Transverse colon (tissue), 4 donors: ENCODE results near the gene COPZ2. TPM values are rescaled to one million over a fixed set of nuclear protein-coding genes. Genes with fewer than 3 reads are reported as not detected.

Experiments used
- DNase-seq: peaks from one replicate; pipeline ENCODE4 v3.0.0-alpha.2; 2019
- H3K27ac ChIP-seq, 4 donors: fragments of 200-600 bp; sonication (generic); 2 replicates each; pipeline ENCODE4 v1.5.1; 2016 to 2018; ENCODE audit warnings: inconsistent platforms in 4 of 4
- H3K27me3 ChIP-seq: fragments of 200-600 bp; sonication (generic); 2 replicates; pipeline ENCODE4 v1.5.1; 2017; ENCODE audit warnings: inconsistent platforms
- H3K36me3 ChIP-seq, 4 donors: fragments of 200-600 bp; sonication (generic); 2 replicates each; pipeline ENCODE4 v1.5.1; 2017 to 2019; ENCODE audit warnings: inconsistent platforms in 4 of 4
- H3K4me1 ChIP-seq, 4 donors: fragments of 200-600 bp; sonication (generic); 2 replicates each; pipeline ENCODE4 v1.5.1; 2017 to 2020; ENCODE audit warnings: inconsistent platforms in 4 of 4
- H3K4me3 ChIP-seq, 4 donors: fragments of 200-600 bp; sonication (generic); 1 replicate in 1 of 4; 2 replicates in 3 of 4; pipeline versions ENCODE4 v1.5.1 to v1.6.1; 2017 to 2019; ENCODE audit warnings: inconsistent platforms in 4 of 4
- H3K9me3 ChIP-seq, 2 donors: fragments of 200-600 bp; sonication (generic); 2 replicates each; pipeline ENCODE4 v1.5.1; 2017 to 2019; ENCODE audit warnings: inconsistent platforms in 2 of 2
- EP300 ChIP-seq: sonication (generic); formaldehyde crosslinking; IDR thresholded peaks from one replicate; pipeline ENCODE4 v1.6.1; 2017; ENCODE audit warnings: antibody characterized with exemption, low read depth
- POLR2A ChIP-seq: fragments of 450-650 bp; IDR thresholded peaks from one replicate; pipeline ENCODE4 v1.6.1; 2016; ENCODE audit warnings: antibody characterized with exemption, mild to moderate bottlenecking, moderate library complexity
- POLR2AphosphoS5 ChIP-seq, 3 donors: sonication (generic); formaldehyde crosslinking; IDR thresholded peaks; one replicate each; pipeline ENCODE4 v1.6.1; 2016; ENCODE audit warnings: antibody characterized with exemption in 3 of 3
- WGBS, 2 donors: methylation state at CpG; one replicate each; pipeline ENCODE4 v1.1.5; 2018; ENCODE audit warnings: low coverage in 1 of 2; 5-methylcytosine and 5-hydroxymethylcytosine counted together
- in situ Hi-C, 4 donors: fragments of 200-750 bp; cut with MboI; loops; one replicate each; pipeline versions ENCODE4 v1.15.0 to v1.15.1; 2017; ENCODE audit warnings: low sequenced_read_pairs in 3 of 4, low pct_ligation_motif_present in 1 of 4, low pct_unique_long_range_greater_than_20kb in 1 of 4
- intact Hi-C: fragments of 100-400 bp; cut with DNase I; formaldehyde crosslinking; loops from one replicate; pipeline ENCODE4 v1.15.1; 2023; ENCODE audit warnings: low total_unique reads
- total RNA-seq, 4 donors: library from RNA; depleted of rRNA; stranded (reverse); fragments of >200 nt; gene quantifications; one replicate each; pipeline ENCODE4 v1.1.0, GENCODE V29; 2016
- TF ChIP-seq, protein P1 (sequence below), 5 experiments: fragments of 200-600 bp in 3 of 5; fragments of 450-650 bp in 2 of 5; sonication (generic) in 3 of 5; IDR thresholded peaks; 1 replicate in 2 of 5; 2 replicates in 3 of 5; pipeline ENCODE4 v1.5.1; 2016 to 2017; ENCODE audit warnings: antibody characterized with exemption in 5 of 5, inconsistent platforms in 3 of 5, mild to moderate bottlenecking in 2 of 5, moderate library complexity in 1 of 5

COPZ2 gene
- total RNA-seq, 4 donors from 2014 or later = 6.0 to 11.2 (median 8.3) TPM

DNA sequence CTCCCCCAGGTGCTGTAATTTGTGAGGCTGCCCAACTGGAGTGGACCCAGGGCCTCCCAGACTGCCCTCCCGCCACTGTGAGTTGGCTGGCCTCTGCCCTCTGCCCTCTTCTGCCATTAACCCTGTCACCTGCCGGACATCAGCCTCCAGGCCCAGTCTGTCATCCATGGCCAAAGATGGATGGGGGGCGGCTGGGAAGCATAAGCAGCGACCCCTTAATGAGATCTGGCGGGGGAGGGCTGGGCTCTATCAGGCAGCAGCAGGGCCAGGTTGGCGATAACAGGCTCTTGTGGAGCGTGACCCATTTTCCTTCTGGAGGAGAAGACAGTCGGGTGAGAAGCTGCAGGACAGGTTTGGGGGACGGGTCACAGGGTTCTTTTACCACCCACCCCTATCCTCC lies 41.4 kb downstream of the COPZ2 start:
- 40 to 75% methylated on average over 1 to 9 of the region's 9 CpGs for WGBS, 2 donors
- no peaks in the 10 kb centered on the region for H3K27me3 ChIP-seq
- in situ Hi-C loops (no loop called here), intact Hi-C loops (no loop called here)
- no peaks in the 10 kb centered on the region for H3K36me3 ChIP-seq
- DNase-seq = no peak
- H3K4me3 ChIP-seq = no peak overlapping the region
- H3K4me1 ChIP-seq = no peaks in the 10 kb centered on the region
- H3K9me3 ChIP-seq = no peaks in the 10 kb centered on the region
- TF ChIP-seq POLR2A = no peak
- TF ChIP-seq EP300 = no peak
- TF ChIP-seq POLR2AphosphoS5 (IDR thresholded peaks at IDR 0.05) = no peak
- TF ChIP-seq, protein P1, sequence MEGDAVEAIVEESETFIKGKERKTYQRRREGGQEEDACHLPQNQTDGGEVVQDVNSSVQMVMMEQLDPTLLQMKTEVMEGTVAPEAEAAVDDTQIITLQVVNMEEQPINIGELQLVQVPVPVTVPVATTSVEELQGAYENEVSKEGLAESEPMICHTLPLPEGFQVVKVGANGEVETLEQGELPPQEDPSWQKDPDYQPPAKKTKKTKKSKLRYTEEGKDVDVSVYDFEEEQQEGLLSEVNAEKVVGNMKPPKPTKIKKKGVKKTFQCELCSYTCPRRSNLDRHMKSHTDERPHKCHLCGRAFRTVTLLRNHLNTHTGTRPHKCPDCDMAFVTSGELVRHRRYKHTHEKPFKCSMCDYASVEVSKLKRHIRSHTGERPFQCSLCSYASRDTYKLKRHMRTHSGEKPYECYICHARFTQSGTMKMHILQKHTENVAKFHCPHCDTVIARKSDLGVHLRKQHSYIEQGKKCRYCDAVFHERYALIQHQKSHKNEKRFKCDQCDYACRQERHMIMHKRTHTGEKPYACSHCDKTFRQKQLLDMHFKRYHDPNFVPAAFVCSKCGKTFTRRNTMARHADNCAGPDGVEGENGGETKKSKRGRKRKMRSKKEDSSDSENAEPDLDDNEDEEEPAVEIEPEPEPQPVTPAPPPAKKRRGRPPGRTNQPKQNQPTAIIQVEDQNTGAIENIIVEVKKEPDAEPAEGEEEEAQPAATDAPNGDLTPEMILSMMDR (IDR thresholded peaks at IDR 0.05) = no peak
- H3K27ac ChIP-seq = no peak overlapping the region

DNA sequence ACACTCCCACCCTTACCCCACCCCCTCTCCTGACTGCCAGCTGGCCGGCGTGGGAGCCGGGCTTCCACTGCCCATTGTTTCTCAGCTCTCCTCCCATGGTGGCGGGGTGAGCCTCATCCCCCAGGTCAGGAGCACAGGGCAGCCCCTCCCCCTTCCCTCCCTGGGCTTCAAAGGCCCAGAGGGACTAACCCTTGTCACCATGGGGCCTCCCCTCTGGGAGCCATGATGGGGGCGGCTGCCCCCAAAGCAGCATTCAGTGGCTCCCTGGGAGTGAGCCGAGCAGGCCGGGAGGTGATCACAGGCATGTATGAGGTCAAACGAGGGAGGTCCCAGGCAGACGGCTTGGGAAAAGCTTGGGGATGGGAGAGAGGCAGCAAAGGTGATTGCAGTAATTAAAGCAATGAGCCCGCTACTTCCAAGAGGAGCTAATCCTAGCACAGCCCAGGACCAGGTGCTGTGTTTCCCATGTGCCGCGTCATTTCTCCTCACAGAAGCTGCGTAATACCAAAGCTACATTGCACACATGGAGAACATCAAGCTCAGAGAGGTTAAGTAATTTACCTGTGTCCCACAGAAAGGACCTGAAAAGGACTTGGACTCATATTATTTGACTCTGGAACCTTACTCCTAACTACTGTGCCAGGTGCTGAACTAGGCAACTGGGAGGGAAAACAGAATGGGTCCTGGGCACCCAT lies 42.2 kb downstream of the COPZ2 start:
- WGBS, 2 donors = 83% methylated on average over 13 of the region's 13 CpGs; no CpG with 5 or more reads in 1 of the 2 donors

DNA sequence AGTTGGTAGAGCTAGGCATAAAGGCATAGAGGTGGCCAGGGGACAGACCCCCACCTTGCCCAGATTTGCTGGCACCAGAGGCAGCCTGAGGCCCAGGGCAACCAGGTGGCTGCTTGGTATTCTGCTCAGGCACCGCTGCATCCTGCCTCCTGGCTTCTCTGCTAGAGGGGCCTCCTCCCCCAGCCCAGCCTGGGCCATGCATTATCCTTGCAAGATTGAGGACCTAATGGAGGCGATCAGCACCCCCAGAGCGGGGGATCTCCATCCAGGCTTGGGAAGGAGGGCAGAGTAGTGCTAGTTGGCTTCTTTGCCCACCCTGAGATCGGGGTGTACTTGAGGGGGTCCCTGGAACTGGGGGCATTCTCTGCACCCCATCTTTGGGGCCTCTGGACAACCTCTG lies 42.9 kb downstream of the COPZ2 start:
- no peaks in the 10 kb centered on the region for H3K27me3 ChIP-seq
- DNase-seq = no peak
- no peaks in the 10 kb centered on the region for H3K4me1 ChIP-seq
- no peaks in the 10 kb centered on the region for H3K36me3 ChIP-seq
- intact Hi-C loops (no loop called here), in situ Hi-C loops (no loop called here)
- H3K4me3 ChIP-seq = no peak overlapping the region
- 80% methylated on average over 4 of the region's 4 CpGs; no CpG with 5 or more reads in 1 of the 2 donors for WGBS, 2 donors
- no peak overlapping the region for H3K27ac ChIP-seq
- TF ChIP-seq POLR2AphosphoS5 (IDR thresholded peaks at IDR 0.05) (no peak), EP300 (no peak), POLR2A (no peak)
- TF ChIP-seq, protein P1 (IDR thresholded peaks at IDR 0.05) = no peak
- no peaks in the 10 kb centered on the region for H3K9me3 ChIP-seq

More for the DNA sequence above, 42.2 kb downstream of the COPZ2 start:
- DNase-seq = no peak
- no peaks in the 10 kb centered on the region for H3K4me1 ChIP-seq
- H3K4me3 ChIP-seq = no peak overlapping the region
- TF ChIP-seq EP300 (no peak), POLR2A (no peak), POLR2AphosphoS5 (IDR thresholded peaks at IDR 0.05) (no peak)
- TF ChIP-seq, protein P1 (IDR thresholded peaks at IDR 0.05) = no peak
- in situ Hi-C loops (no loop called here), intact Hi-C loops (no loop called here)
- H3K27ac ChIP-seq = no peak overlapping the region
- H3K36me3 ChIP-seq = no peaks in the 10 kb centered on the region
- H3K9me3 ChIP-seq = no peaks in the 10 kb centered on the region
- H3K27me3 ChIP-seq = no peaks in the 10 kb centered on the region

DNA sequence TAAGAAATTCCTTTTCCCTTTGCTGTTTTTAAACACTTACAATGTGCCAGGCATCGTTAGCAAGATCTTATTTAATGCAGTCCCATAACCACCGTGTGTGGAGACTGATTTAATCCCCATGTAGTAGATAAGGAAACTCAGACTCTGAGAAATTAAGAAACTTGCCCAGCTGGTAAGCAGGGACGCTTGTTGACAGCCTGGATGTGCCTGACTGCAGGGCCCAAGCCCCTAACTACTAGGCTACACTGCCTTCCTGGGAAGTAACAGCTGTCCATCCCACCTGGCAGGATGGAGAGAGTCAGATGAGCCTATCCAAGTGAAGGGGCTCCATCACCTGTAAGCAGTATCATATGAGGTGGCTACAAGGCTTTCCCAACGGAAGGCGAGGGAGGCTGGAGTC lies 43.6 kb downstream of the COPZ2 start:
- H3K4me3 ChIP-seq = no peak overlapping the region
- H3K27me3 ChIP-seq = no peaks in the 10 kb centered on the region
- intact Hi-C loops = no loop called here
- H3K27ac ChIP-seq = no peak overlapping the region
- DNase-seq = no peak
- no peaks in the 10 kb centered on the region for H3K4me1 ChIP-seq
- TF ChIP-seq, protein P1 (IDR thresholded peaks at IDR 0.05) = no peak
- TF ChIP-seq POLR2A (no peak), EP300 (no peak), POLR2AphosphoS5 (IDR thresholded peaks at IDR 0.05) (no peak)
- in situ Hi-C loops = no loop called here
- 72 to 79% methylated on average over 4 to 5 of the region's 5 CpGs for WGBS, 2 donors
- H3K9me3 ChIP-seq = no peaks in the 10 kb centered on the region
- H3K36me3 ChIP-seq = no peaks in the 10 kb centered on the region
